Caki2 (cell line): ENCODE results near the gene FBLIM1. TPM values are rescaled to one million over a fixed set of nuclear protein-coding genes. Genes with fewer than 3 reads are reported as not detected.

Source experiments
- DNase-seq: peaks from one replicate; pipeline ENCODE4 v3.0.0-alpha.2; 2015; ENCODE audit warnings: low read depth
- in situ Hi-C: cut with HindIII; loops from 2 replicates; pipeline ENCODE4 v1.10.0; 2016; ENCODE audit warnings: low sequenced_read_pairs, low pct_unique_long_range_greater_than_20kb, mixed read lengths
- total RNA-seq: library from RNA; depleted of rRNA; stranded (reverse); fragments of >200 nt; shearing (Covaris generic); gene quantifications from 2 replicates; pipeline ENCODE4 v1.2.3, GENCODE V29; 2014; ENCODE audit warnings: low replicate concordance

Gene FBLIM1
- total RNA-seq, 1 experiment from 2014 or later, result 9.3 TPM

GRCh38 chr1:15728937-15729657, 29.5 kb upstream of the FBLIM1 start:
- in situ Hi-C loops, result no loop called here
- DNase-seq, result no peak

- no peak for DNase-seq
- in situ Hi-C loops, result no loop called here
Measured at GRCh38 chr1:15730423-15730822, 28.2 kb upstream of the FBLIM1 start.

- in situ Hi-C loops, result no loop called here
- DNase-seq, result no peak
Measured at GRCh38 chr1:15730936-15731335, 27.7 kb upstream of the FBLIM1 start.

GRCh38 chr1:15731735-15732685, 26.6 kb upstream of the FBLIM1 start:
- in situ Hi-C loops, result no loop called here
- DNase-seq, result no peak

GRCh38 chr1:15732686-15733081, 25.9 kb upstream of the FBLIM1 start:
- no peak for DNase-seq
- in situ Hi-C loops, result no loop called here

- in situ Hi-C loops, result no loop called here
- DNase-seq, result no peak
Measured at GRCh38 chr1:15733218-15733725, 25.3 kb upstream of the FBLIM1 start.

GRCh38 chr1:15733726-15734226, 24.8 kb upstream of the FBLIM1 start:
- no peak for DNase-seq
- in situ Hi-C loops, result no loop called here

GRCh38 chr1:15734296-15734695, 24.3 kb upstream of the FBLIM1 start:
- in situ Hi-C loops, result no loop called here
- DNase-seq, result no peak

GRCh38 chr1:15734901-15735300, 23.7 kb upstream of the FBLIM1 start:
- DNase-seq, result no peak
- in situ Hi-C loops, result no loop called here

- in situ Hi-C loops, result no loop called here
Measured at GRCh38 chr1:15735304-15736037, 23.1 kb upstream of the FBLIM1 start.

GRCh38 chr1:15736038-15736891, 22.3 kb upstream of the FBLIM1 start, which contains the start of gene SLC25A34:
Gene SLC25A34, plus strand, starts transcription at chr1:15736258. Its CDS starts 228 bp downstream, at chr1:15736486.
- in situ Hi-C loops, result no loop called here
- peak; percentile 22 for DNase-seq

More at GRCh38 chr1:15735304-15736037, 23.1 kb upstream of the FBLIM1 start:
- no peak for DNase-seq

- DNase-seq, result no peak
- in situ Hi-C loops, result no loop called here
Measured at GRCh38 chr1:15736892-15737261, 21.7 kb upstream of the FBLIM1 start.

GRCh38 chr1:15737324-15738319, 21.0 kb upstream of the FBLIM1 start:
- in situ Hi-C loops, result no loop called here
- no peak for DNase-seq

- DNase-seq, result no peak
- in situ Hi-C loops, result no loop called here
Measured at GRCh38 chr1:15738416-15739113, 20.0 kb upstream of the FBLIM1 start.

- in situ Hi-C loops, result no loop called here
Measured at GRCh38 chr1:15739259-15739658, 19.3 kb upstream of the FBLIM1 start.

GRCh38 chr1:15739745-15740144, 18.9 kb upstream of the FBLIM1 start:
- no peak for DNase-seq
- in situ Hi-C loops, result no loop called here

More at GRCh38 chr1:15739259-15739658, 19.3 kb upstream of the FBLIM1 start:
- no peak for DNase-seq
